Endothelial cell of umbilical vein (primary cell): ENCODE data around the gene EP300. TPM values are rescaled to one million over a fixed set of nuclear protein-coding genes. Genes with fewer than 3 reads are reported as not detected.

Source experiments
- BruUV-seq: library from RNA; stranded (reverse); fragments of 400-500 nt; replicated peaks from 2 replicates; lab custom pipeline; 2021; lab: Mats Ljungman, UMichigan
- CTCF ChIA-PET: fragments of 300-600, 350-600 bp; sonication (Branson Sonifier 250); formaldehyde crosslinking; loops from one replicate; lab custom pipeline; 2021; ENCODE audit warnings: antibody characterized with exemption, inconsistent platforms; lab: Charles Lee
- POLR2A ChIA-PET: fragments of 300-600, 350-600 bp; sonication (Branson Sonifier 250); formaldehyde crosslinking; loops from one replicate; lab custom pipeline; 2021; ENCODE audit warnings: antibody characterized with exemption, inconsistent platforms; lab: Charles Lee
- DNase-seq: peaks from one replicate; pipeline ENCODE4 v3.0.0-alpha.2; 2011; ENCODE audit warnings: low read depth, low spot score
- FAIRE-seq: peaks from 2 replicates; lab custom pipeline; 2011; peaks lifted over from hg19 to GRCh38; lab: Jason Lieb, UNC
- H2AFZ ChIP-seq: 2 replicates; pipeline ENCODE4 v1.6.0; 2012; ENCODE audit warnings: low read depth, low read length, control low read depth, inconsistent platforms
- H3K27ac ChIP-seq: 2 replicates; pipeline ENCODE4 v1.5.1; 2011; ENCODE audit warnings: low read depth, mild to moderate bottlenecking, control low read depth, low read length, moderate library complexity; ENCODE audit not compliant: insufficient read depth
- H3K27me3 ChIP-seq, 2 experiments: 2 replicates each; pipeline versions ENCODE4 v1.6.0 to v1.6.1; 2011; ENCODE audit warnings: low read length in 2 of 2, mixed read lengths in 1 of 2; ENCODE audit not compliant: control insufficient read depth in 2 of 2, insufficient read depth in 2 of 2
- H3K36me3 ChIP-seq, 2 experiments: 2 replicates in 1 of 2; 3 replicates in 1 of 2; pipeline ENCODE4 v1.5.1; 2011; ENCODE audit warnings: low read length in 2 of 2, mild to moderate bottlenecking in 1 of 2, moderate library complexity in 1 of 2; ENCODE audit not compliant: control insufficient read depth in 2 of 2, insufficient read depth in 2 of 2; ENCODE audit errors: extremely low read depth in 1 of 2
- H3K4me1 ChIP-seq: 3 replicates; pipeline ENCODE4 v1.5.1; 2011; ENCODE audit warnings: mild to moderate bottlenecking, low read length; ENCODE audit not compliant: control insufficient read depth, insufficient read depth; ENCODE audit errors: extremely low read depth
- H3K4me2 ChIP-seq: 2 replicates; pipeline ENCODE4 v1.6.1; 2011; ENCODE audit warnings: low read length, control low read depth, mixed read lengths; ENCODE audit not compliant: insufficient read depth
- H3K4me3 ChIP-seq, 3 experiments: fragments of 200-600 bp in 1 of 3; sonication (generic), shearing (Covaris generic) in 1 of 3; replicated peaks in 1 of 3; 2 replicates each; pipeline ENCODE4 v1.5.1; 2011 to 2016; ENCODE audit warnings: control low read depth in 3 of 3, low read length in 3 of 3, mild to moderate bottlenecking in 2 of 3, inconsistent platforms in 1 of 3, low read depth in 1 of 3, moderate library complexity in 1 of 3; ENCODE audit not compliant: insufficient read depth in 1 of 3
- H3K79me2 ChIP-seq: 2 replicates; pipeline ENCODE4 v1.6.0; 2012; ENCODE audit warnings: low read length, inconsistent platforms; ENCODE audit not compliant: control insufficient read depth, insufficient read depth
- H3K9ac ChIP-seq: replicated peaks from 2 replicates; pipeline ENCODE3; 2011; ENCODE audit warnings: low read length, control low read depth; ENCODE audit not compliant: insufficient read depth; ENCODE audit errors: extremely low read depth
- H3K9me1 ChIP-seq: replicated peaks from 3 replicates; pipeline ENCODE4 v1.6.0; 2011; ENCODE audit warnings: mild to moderate bottlenecking, low read length; ENCODE audit not compliant: control insufficient read depth, insufficient read depth; ENCODE audit errors: extremely low read depth
- H3K9me3 ChIP-seq: replicated peaks from 2 replicates; pipeline ENCODE4 v1.5.1; 2012; ENCODE audit warnings: low read length, inconsistent platforms; ENCODE audit not compliant: control insufficient read depth, insufficient read depth
- H4K20me1 ChIP-seq: replicated peaks from 2 replicates; pipeline ENCODE3; 2011; ENCODE audit warnings: mild to moderate bottlenecking, low read length; ENCODE audit not compliant: control insufficient read depth, insufficient read depth; ENCODE audit errors: extremely low read depth
- CTCF ChIP-seq, 2 donors: IDR thresholded peaks; 1 replicate in 1 of 2; 2 replicates in 1 of 2; pipeline ENCODE4 v1.5.1; 2011; ENCODE audit warnings: low read length in 2 of 2, mild to moderate bottlenecking in 2 of 2, moderate library complexity in 2 of 2, control low read depth in 1 of 2, inconsistent platforms in 1 of 2, low read depth in 1 of 2; ENCODE audit not compliant: insufficient read depth in 1 of 2; ENCODE audit errors: extremely low read depth in 1 of 2
- EZH2 ChIP-seq: IDR thresholded peaks from 2 replicates; pipeline ENCODE4 v1.6.1; 2012; ENCODE audit warnings: borderline replicate concordance, low read depth, mild to moderate bottlenecking, moderate library complexity, low read length, inconsistent platforms; ENCODE audit not compliant: severe bottlenecking
- FOS ChIP-seq: IDR thresholded peaks from 2 replicates; pipeline ENCODE4 v1.6.1; 2011; ENCODE audit warnings: mild to moderate bottlenecking, low read length, moderate library complexity, borderline replicate concordance; ENCODE audit not compliant: insufficient read depth
- GATA2 ChIP-seq: IDR thresholded peaks from 2 replicates; pipeline ENCODE4 v1.7.0; 2011; ENCODE audit warnings: low read depth, mild to moderate bottlenecking, moderate library complexity, mixed read lengths, low read length; ENCODE audit not compliant: insufficient read length, insufficient read depth
- JUN ChIP-seq: IDR thresholded peaks from 2 replicates; pipeline ENCODE4 v1.6.1; 2011; ENCODE audit warnings: borderline replicate concordance, low read depth; ENCODE audit not compliant: insufficient read length, insufficient read depth
- MAX ChIP-seq: IDR thresholded peaks from 2 replicates; pipeline ENCODE4 v1.6.1; 2011; ENCODE audit not compliant: insufficient read depth, insufficient read length
- MYC ChIP-seq: IDR thresholded peaks from one replicate; pipeline ENCODE4 v1.6.1; 2011; ENCODE audit warnings: mild to moderate bottlenecking, low read depth, low read length
- POLR2A ChIP-seq: IDR thresholded peaks from 2 replicates; pipeline ENCODE4 v1.6.1; 2012; ENCODE audit warnings: low read depth, mild to moderate bottlenecking, control low read depth, low read length
- dilution Hi-C: fragments of 300-500 bp; cut with MboI; formaldehyde crosslinking; loops from one replicate; pipeline ENCODE4 v1.15.0; 2019; ENCODE audit warnings: low sequenced_read_pairs; ENCODE audit not compliant: extremely low pct_ligation_motif_present
- intact Hi-C: fragments of 100-400 bp; cut with micrococcal nuclease; formaldehyde crosslinking; loops from one replicate; pipeline ENCODE4 v1.10.0; 2022
- polyA plus RNA-seq, 4 experiments: library from polyadenylated mRNA; depleted of rRNA in 3 of 4; stranded (reverse) in 3 of 4; unstranded in 1 of 4; fragments of >200 nt; gene quantifications; 2 replicates each; pipeline versions ENCODE4 v1.2.1 to v1.2.3, GENCODE V29; 2011 to 2012; ENCODE audit warnings: missing spikeins in 1 of 4
- total RNA-seq: library from RNA; stranded (reverse); gene quantifications from 2 replicates; pipeline ENCODE4 v1.2.3, GENCODE V29; 2021

EP300 gene
- total and polyA plus RNA-seq, 2 donors (not counting 3 experiments of a cell fraction or from before 2014, with no cell fraction given), result 24.4 to 63.0 TPM

GRCh38 chr22:41147722-41148121 is 55.3 kb downstream of the EP300 start:
- no peak overlapping the region for H3K27ac ChIP-seq
- H3K27me3 ChIP-seq, result no peaks in the 10 kb centered on the region
- intact Hi-C loops, result no loop called here
- H3K4me3 ChIP-seq, result no peak overlapping the region
- no peaks in the 10 kb centered on the region for H3K79me2 ChIP-seq
- DNase-seq (no peak), FAIRE-seq (no peak)
- TF ChIP-seq FOS, result no peak
- TF ChIP-seq CTCF (IDR thresholded peaks at IDR 0.05; ENCODE audit: extremely low read depth in 1 of 2, insufficient read depth in 1 of 2, low read depth in 1 of 2, low read length in 2 of 2), result no peak
- TF ChIP-seq EZH2, result no peak
- TF ChIP-seq JUN, result no peak
- TF ChIP-seq GATA2, result no peak
- no peak for TF ChIP-seq POLR2A
- no peak for TF ChIP-seq MYC
- TF ChIP-seq MAX, result no peak
- no peaks in the 10 kb centered on the region for H3K4me1 ChIP-seq
- H3K36me3 ChIP-seq, result peaks cover 40 to 46% of the 10 kb centered on the region in 2 experiments
- H4K20me1 ChIP-seq, result no peaks in the 10 kb centered on the region
- no peaks in the 10 kb centered on the region for H3K9me1 ChIP-seq
- CTCF ChIA-PET, result no interaction called here
- POLR2A ChIA-PET, result no interaction called here
- H3K9ac ChIP-seq, result no peak overlapping the region
- H3K4me2 ChIP-seq, result no peak overlapping the region
- no peaks in the 10 kb centered on the region for H3K9me3 ChIP-seq
- no TSS peak for BruUV-seq
- dilution Hi-C loops, result no loop called here
- H2AFZ ChIP-seq, result no peak overlapping the region
